NCI-H1436 (cell line): Measurements from ENCODE around the gene MPI.
"Not testable (repeated sequence)": the region's sequence is repeated elsewhere in the genome, so short reads cannot be mapped to it uniquely, and the experiment has no call there.

ENCODE experiments used
- DNase-seq: peaks from one replicate; lab custom pipeline; 2025; lab: John Stamatoyannopoulos, UW

Gene MPI

GRCh38 chr15:74891469-74891868 lies 1.6 kb downstream of the MPI start:
- DNase-seq = no peak

DNA sequence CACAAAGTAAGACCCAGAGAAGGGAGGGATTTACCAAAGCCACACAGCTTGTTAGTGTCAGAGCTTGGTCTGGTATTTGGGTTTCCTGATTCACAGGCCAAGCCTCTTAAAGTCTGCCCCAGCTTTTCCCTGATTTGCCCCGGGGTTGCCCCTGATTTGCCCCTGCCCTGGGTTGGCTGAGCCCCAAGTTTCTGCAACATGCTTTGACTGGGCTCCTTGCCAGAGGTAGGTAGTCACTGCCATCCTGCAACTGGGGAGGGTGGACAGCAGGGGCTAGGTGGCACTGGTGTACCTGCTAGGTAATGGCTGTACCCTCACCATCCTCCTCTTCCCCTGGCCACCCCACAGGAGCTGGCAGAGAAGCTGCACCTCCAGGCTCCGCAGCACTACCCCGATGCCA lies 2.5 kb downstream of the MPI start:
- DNase-seq = no peak

DNA sequence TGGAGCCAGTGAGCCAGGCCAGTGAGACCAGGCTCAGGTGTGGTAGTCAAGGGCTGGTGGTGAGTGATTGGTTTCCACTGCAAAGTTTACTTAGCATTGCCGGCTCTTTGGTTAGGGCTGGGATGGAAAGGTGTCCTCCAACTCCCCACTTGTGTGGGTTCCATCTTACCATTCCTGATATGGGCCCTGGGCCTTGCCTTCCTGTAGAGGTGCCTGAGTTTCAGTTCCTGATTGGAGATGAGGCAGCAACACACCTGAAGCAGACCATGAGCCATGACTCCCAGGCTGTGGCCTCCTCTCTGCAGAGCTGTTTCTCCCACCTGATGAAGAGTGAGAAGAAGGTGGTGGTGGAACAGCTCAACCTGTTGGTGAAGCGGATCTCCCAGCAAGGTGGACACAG lies 3.1 kb downstream of the MPI start:
- DNase-seq = no peak

DNA sequence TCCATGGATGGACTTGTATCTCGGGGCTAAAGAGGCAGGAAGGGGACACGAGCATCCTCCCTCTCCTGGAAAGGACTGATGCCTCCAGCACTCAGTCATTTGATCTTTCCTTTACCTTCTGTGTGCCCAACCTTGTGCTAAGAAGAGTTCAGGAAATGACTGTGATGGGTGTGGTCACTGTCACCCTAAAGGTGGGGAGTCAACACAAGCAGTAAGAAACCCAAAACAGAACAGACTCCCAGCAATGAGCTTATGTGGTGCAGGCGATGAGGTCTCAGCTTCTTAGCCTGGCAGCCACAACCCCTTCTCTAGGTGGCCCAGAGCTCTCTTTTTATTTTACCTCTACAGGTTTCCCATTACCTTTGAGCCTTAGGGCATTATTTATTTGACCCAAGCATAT lies 3.8 kb downstream of the MPI start:
- no peak for DNase-seq

- DNase-seq = not testable (repeated sequence)
Observed at GRCh38 chr15:74894383-74894782, 4.5 kb downstream of the MPI start.

- DNase-seq = no peak
Observed at GRCh38 chr15:74895830-74896229, 6.0 kb downstream of the MPI start.

DNA sequence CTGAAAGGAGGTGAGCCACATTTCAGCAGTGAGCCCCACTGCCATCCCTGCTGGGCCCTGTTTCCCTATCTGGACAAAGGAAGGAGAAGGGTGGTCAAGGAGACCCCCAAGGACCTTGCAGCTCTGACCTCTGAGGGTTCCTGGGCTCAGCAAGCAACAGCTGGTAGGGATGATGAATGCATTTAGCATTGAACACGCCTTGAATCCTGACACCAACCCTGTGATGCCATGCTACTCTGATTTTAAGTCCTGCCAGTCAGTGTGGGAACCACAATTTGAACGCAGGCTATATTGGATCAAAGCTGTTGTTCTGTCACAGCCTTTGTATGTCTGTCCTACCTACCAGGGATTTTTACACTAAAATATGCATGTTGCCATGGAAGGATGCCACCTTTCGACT lies 6.5 kb downstream of the MPI start:
- no peak for DNase-seq

GRCh38 chr15:74897300-74897701 lies 7.5 kb downstream of the MPI start:
- DNase-seq = no peak

- DNase-seq = peak; percentile 18
Observed at GRCh38 chr15:74901612-74902063, 11.8 kb downstream of the MPI start.

DNA sequence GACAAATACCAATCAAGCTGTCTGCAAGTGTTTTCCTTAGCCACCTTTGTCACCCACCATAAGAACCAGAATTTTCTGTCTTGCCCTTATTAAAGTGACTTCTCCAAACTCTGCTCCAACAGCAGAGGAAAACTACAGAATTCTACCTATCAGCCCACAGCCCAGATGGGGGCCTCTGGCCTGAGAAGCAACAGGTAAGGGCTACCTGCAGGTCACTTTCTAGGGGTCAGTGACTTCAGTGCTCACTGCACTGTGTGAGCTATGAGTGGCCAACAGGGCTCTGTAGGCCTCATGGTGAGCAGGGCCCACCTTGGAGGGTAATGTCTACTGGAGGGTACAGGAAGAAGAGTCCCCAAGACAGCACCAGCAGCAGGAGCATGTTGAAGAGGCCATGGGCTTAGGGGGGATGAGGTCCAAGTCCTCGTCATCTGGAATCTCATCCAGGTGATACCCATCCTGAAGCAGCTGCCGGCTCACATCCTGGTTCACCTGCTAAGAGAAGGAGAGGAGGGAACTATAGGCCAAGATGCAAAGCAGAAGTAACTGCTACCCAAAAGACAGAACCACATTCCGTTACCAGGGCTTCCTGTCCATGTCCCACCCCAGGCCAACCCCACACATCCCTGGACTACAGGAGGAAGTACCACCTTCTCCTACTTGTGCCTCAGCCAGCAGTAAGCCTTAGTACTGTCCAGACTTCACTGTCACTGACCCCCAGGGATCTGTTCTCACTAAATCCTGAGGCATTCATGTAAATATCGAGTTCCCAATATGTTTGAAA lies 12.6 kb downstream of the MPI start:
- DNase-seq = no peak

- DNase-seq = no peak
Observed at GRCh38 chr15:74903676-74904075, 13.8 kb downstream of the MPI start.

DNA sequence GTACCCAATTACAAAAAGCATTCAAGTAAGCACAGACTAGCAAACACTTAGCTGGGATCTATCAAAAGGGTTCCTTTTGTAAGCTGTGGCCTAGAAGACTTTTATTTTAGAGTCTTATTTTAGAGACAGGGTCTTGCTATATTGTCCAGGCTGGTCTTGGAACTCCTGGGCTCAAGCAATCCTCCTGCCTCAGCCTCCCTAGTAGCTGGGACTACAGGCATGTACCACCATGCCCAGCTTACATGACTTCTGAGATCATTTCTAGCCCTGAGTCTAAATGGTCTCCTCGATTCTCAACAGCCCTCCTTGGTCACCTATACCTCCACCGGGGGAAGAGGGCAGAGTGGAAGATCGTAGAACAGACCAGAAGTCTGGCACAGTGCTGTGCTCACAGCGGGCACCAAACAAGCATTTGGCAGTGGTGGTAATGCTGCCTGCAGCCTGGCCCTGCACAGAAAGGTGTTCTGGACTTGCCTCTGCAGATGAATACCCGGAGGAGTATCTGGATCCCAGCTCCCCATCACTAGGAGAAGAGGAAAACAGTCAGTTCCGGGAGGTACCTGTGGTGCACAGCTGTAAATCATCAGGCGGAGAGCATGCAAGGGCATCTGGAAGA lies 14.5 kb downstream of the MPI start:
- no peak for DNase-seq

GRCh38 chr15:74906067-74906449 lies 16.2 kb downstream of the MPI start:
- no peak for DNase-seq

GRCh38 chr15:74906450-74907162 lies 16.8 kb downstream of the MPI start, which contains the start of gene FAM219B:
FAM219B (minus strand) TSS chr15:74906851; CDS start chr15:74906800, 51 bp downstream.
- peak; percentile 60 for DNase-seq

DNA sequence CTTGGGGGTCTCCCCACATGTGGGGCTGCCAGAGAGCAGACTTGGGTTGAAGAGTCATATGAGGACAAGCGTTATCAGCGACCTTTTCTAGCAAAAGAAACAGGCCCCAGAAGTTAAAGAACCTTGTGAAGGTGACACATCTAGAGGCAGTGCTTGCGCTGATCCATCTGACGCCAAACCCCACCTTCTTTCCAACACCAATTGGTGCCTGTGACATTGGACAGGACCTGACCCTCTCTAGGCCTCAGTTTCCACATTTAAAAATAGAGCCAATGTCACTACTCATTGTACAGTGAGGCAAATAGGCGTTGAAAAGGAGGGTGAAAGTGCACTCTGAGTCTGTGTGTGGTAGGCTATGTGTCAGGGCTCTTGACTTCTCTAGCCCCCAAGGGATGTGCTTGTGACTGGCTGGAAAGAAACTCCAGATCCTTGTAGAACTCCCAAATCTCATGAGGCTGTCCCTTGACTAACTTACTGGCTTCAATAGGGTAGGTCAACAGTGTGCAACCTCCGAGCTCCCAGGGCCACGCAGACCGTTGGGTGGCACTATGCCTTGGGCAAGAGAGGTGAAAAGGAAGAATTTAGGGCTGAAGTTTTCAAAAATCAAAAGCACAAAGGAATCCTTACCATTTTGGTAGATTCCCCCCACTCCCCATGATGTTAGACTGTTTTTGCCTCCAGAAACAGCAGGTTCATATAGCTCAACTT lies 17.5 kb downstream of the MPI start:
- DNase-seq = no peak

- DNase-seq = no peak
Observed at GRCh38 chr15:74908635-74909034, 18.8 kb downstream of the MPI start.

DNA sequence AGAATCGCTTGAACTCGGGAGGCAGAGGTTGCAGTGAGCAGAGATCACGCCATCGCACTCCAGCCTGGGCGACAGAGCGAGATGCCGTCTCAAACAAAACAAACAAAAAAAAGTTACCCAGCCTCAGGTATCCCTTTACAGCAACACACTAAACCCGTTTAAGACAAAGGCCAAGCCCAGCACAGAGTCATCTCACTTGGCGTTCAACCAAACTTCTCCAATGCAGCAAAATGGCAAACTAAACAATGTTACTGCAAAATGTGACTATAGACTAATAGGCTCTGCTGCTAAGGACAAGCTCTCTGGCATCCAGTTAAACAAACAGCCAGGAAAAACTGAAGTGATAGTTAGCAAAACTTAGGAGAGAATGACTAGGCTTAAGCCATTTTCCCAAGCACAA lies 23.2 kb downstream of the MPI start:
- no peak for DNase-seq

DNA sequence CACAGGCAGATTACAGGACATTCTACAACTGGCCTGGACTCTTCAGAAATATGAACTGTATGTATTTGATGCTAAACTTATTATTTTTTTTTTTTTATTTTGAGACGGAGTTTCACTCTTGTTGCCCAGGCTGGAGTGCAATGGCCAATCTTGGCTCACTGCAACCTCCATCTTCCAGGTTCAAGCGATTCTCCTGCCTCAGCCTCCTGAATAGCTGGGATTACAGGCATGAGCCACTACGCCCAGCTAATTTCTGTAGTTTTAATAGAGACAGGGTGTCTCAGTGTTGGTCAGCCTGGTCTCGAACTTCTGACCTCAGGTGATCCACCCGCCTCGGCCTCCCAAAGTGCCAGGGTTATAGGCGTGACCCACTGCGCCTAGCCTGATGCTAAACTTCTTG lies 24.0 kb downstream of the MPI start:
- not testable (repeated sequence) for DNase-seq

- DNase-seq = no peak
Observed at GRCh38 chr15:74917676-74918075, 27.8 kb downstream of the MPI start.

DNA sequence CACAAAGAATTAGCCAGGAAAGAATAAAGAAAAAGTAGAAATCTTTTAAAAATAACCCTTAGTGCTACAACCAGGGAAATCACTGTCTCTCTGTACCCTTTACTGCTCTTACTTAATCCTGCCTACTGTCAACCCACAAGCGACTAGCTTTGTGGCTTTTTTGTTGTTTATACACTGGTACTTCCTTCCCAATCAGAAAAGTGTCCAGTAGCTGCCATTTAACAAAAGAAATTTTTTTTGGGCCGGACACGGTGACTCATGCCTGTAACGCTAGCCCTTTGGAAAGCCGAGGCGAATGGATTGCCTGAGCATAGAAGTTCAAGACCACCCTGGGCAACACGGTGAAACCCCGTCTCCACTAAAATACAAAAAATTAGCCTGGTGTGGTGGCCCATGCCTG lies 30.6 kb downstream of the MPI start:
- no peak for DNase-seq

DNA sequence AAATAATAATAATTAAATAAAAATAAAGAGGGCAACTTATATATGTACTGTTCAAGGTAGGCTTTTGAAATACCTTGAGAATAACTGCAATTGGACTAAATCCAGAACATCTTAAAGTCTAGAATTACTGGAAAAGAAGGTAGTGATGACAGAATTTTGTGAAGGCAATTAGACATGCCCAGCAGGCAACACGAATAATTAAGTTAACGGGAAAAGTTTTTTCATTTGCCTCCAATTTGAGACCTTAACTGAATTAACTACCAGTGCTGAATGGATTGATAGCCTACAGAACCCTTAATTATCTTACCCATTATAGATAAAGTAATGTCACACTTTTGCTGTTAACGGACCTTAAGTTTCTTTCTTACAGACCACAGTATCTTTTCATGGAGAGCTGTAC lies 34.7 kb downstream of the MPI start:
- DNase-seq = no peak

DNA sequence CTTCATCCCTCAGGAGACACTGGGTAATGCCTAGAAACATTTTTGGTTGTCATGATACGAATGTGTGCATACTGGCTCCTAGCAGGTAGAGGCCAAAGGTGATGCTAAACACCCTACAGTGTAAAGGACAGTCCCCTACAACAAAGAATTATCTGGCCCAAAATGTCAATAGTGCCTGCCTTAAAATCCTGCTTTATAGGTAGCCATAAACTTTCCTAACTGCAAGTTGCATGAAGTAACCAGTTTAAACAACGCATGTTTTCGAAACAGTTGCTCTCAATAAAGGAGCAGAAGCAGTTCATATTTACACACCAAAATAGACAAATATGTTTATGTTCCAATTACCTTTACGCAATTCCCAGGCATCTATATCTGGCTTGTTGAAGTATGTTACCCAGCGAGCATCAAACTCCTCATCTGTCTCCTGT lies 38.9 kb downstream of the MPI start:
- no peak for DNase-seq
